Hepatocyte (in vitro differentiated cells): ENCODE results near the gene RACGAP1.

Experiments
- CTCF ChIP-seq: fragments of 200-600 bp; sonication (generic); IDR thresholded peaks from 2 replicates; pipeline ENCODE4 v1.5.1; 2016; ENCODE audit warnings: antibody characterized with exemption, mild to moderate bottlenecking; ENCODE audit not compliant: poor library complexity
- EZH2 ChIP-seq: fragments of 200-600 bp; sonication (generic); IDR thresholded peaks from 2 replicates; pipeline ENCODE4 v1.6.1; 2016; ENCODE audit warnings: antibody characterized with exemption, mild to moderate bottlenecking, borderline replicate concordance

GRCh38 chr12:49941556-49942511, 83.5 kb downstream of the RACGAP1 start:
- TF ChIP-seq CTCF (no peak), EZH2 (no peak)
